HG03571 (cell line): ENCODE measurements around the gene FURIN.
"Not testable (repeated sequence)": the region's sequence is repeated elsewhere in the genome, so short reads cannot be mapped to it uniquely, and the experiment has no call there.

Experiments
- ATAC-seq: cut with Tn5 transposase; IDR thresholded peaks from one replicate; pipeline ENCODE4 v1.9.1; 2021; ENCODE audit not compliant: unreplicated experiment

Gene FURIN

GRCh38 chr15:90840954-90841353 lies 27.4 kb upstream of the FURIN start:
- no peak for ATAC-seq

GRCh38 chr15:90844696-90845095 lies 23.7 kb upstream of the FURIN start:
- no peak for ATAC-seq

- peak; percentile 89 for ATAC-seq
Observed at GRCh38 chr15:90845201-90845949, 23.0 kb upstream of the FURIN start.

- not testable (repeated sequence) for ATAC-seq
Observed at GRCh38 chr15:90849424-90849823, 19.0 kb upstream of the FURIN start.

- no peak for ATAC-seq
Observed at GRCh38 chr15:90851114-90851513, 17.3 kb upstream of the FURIN start.

- no peak for ATAC-seq
Observed at GRCh38 chr15:90851940-90852339, 16.4 kb upstream of the FURIN start.

- no peak for ATAC-seq
Observed at GRCh38 chr15:90855139-90855538, 13.2 kb upstream of the FURIN start.

- ATAC-seq: no peak
Observed at GRCh38 chr15:90857337-90857736, 11.1 kb upstream of the FURIN start.

GRCh38 chr15:90857883-90858443 lies 10.4 kb upstream of the FURIN start:
- ATAC-seq: no peak

GRCh38 chr15:90859234-90860131 lies 8.9 kb upstream of the FURIN start:
- ATAC-seq: no peak

- no peak for ATAC-seq
Observed at GRCh38 chr15:90860450-90860849, 7.9 kb upstream of the FURIN start.

GRCh38 chr15:90860942-90861675 lies 7.3 kb upstream of the FURIN start:
- ATAC-seq: no peak

GRCh38 chr15:90862487-90862886 lies 5.9 kb upstream of the FURIN start:
- ATAC-seq: no peak

GRCh38 chr15:90862964-90863778 lies 5.2 kb upstream of the FURIN start:
- ATAC-seq: no peak

GRCh38 chr15:90863987-90864386 lies 4.4 kb upstream of the FURIN start:
- no peak for ATAC-seq

- ATAC-seq: no peak
Observed at GRCh38 chr15:90864507-90864906, 3.9 kb upstream of the FURIN start.

GRCh38 chr15:90865702-90866101 lies 2.7 kb upstream of the FURIN start:
- no peak for ATAC-seq

- no peak for ATAC-seq
Observed at GRCh38 chr15:90866161-90866715, 2.1 kb upstream of the FURIN start.

GRCh38 chr15:90866800-90867199 lies 1.6 kb upstream of the FURIN start:
- no peak for ATAC-seq

GRCh38 chr15:90869140-90869541 lies 753 bp downstream of the FURIN start:
- ATAC-seq: no peak
